Stimulated activated naive B cell treated with anti-CD40 and anti-IgM and Interleukin-4, amounts not matched to agents 10 μg/mL and 1 μg/mL and 100 μg/mL, for 72 hours (primary cell): Measurements from ENCODE around the gene CAVIN3.

Experiments used
- ATAC-seq, 2 donors: fragments of 150-1000 bp; cut with Tn5 transposase; replicated peaks; 2 replicates each; pipeline ENCODE4 v1.10.0; 2021; ENCODE audit warnings: moderate library complexity in 1 of 2
- DNase-seq: peaks from one replicate; pipeline ENCODE4 v3.0.0; 2021
- H3K27ac Mint-ChIP-seq: one replicate; pipeline ENCODE4 v1.8.0; 2022; ENCODE audit warnings: mild to moderate bottlenecking, mixed read lengths
- H3K27me3 Mint-ChIP-seq, 2 donors: one replicate each; pipeline ENCODE4 v1.8.0; 2022; ENCODE audit warnings: mixed read lengths in 2 of 2
- H3K36me3 Mint-ChIP-seq, 2 donors: one replicate each; pipeline ENCODE4 v1.8.0; 2022; ENCODE audit warnings: mixed read lengths in 2 of 2, mild to moderate bottlenecking in 1 of 2
- H3K4me1 Mint-ChIP-seq, 2 donors: one replicate each; pipeline ENCODE4 v1.8.0; 2022; ENCODE audit warnings: mixed read lengths in 2 of 2, mild to moderate bottlenecking in 1 of 2
- H3K4me3 Mint-ChIP-seq, 2 donors: one replicate each; pipeline ENCODE4 v1.8.0; 2022; ENCODE audit warnings: mild to moderate bottlenecking in 2 of 2, mixed read lengths in 2 of 2, moderate library complexity in 1 of 2
- H3K9me3 Mint-ChIP-seq, 2 donors: one replicate each; pipeline ENCODE4 v1.8.0; 2022; ENCODE audit warnings: mixed read lengths in 2 of 2, mild to moderate bottlenecking in 1 of 2

Gene CAVIN3

GRCh38 chr11:6345366-6345765 is 25.1 kb upstream of the CAVIN3 start:
- Mint-ChIP-seq H3K36me3 (no peaks in the 10 kb centered on the region), H3K9me3 (no peaks in the 10 kb centered on the region), H3K27me3 (peaks cover 18 to 26% of the 10 kb centered on the region in 2 donors), H3K4me1 (peaks cover 0 to 7% of the 10 kb centered on the region in 2 donors), H3K27ac (peak overlapping the region; percentile 2), H3K4me3 (no peak overlapping the region)
- ATAC-seq (no peak), DNase-seq (no peak)

- no peaks in the 10 kb centered on the region for H3K4me1 Mint-ChIP-seq
- ATAC-seq (no peak), DNase-seq (no peak)
- no peaks in the 10 kb centered on the region for H3K9me3 Mint-ChIP-seq
- H3K27ac Mint-ChIP-seq = no peak overlapping the region
- no peak overlapping the region for H3K4me3 Mint-ChIP-seq
- H3K27me3 Mint-ChIP-seq = peaks cover 34 to 53% of the 10 kb centered on the region in 2 donors
- no peaks in the 10 kb centered on the region for H3K36me3 Mint-ChIP-seq
Observed at GRCh38 chr11:6336293-6336692, 16.0 kb upstream of the CAVIN3 start.

- Mint-ChIP-seq H3K9me3 (no peaks in the 10 kb centered on the region), H3K27ac (no peak overlapping the region), H3K4me3 (no peak overlapping the region), H3K27me3 (peaks cover 25 to 46% of the 10 kb centered on the region in 2 donors), H3K4me1 (no peaks in the 10 kb centered on the region), H3K36me3 (no peaks in the 10 kb centered on the region)
- ATAC-seq = no peak
- DNase-seq = no peak
Observed at GRCh38 chr11:6334806-6335205, 14.5 kb upstream of the CAVIN3 start.

- Mint-ChIP-seq H3K36me3 (no peaks in the 10 kb centered on the region), H3K27ac (no peak overlapping the region), H3K4me1 (no peaks in the 10 kb centered on the region), H3K9me3 (no peaks in the 10 kb centered on the region), H3K27me3 (peaks cover 18 to 42% of the 10 kb centered on the region in 2 donors), H3K4me3 (no peak overlapping the region)
- no peak for ATAC-seq
- DNase-seq = no peak
Observed at GRCh38 chr11:6333095-6333494, 12.8 kb upstream of the CAVIN3 start.

GRCh38 chr11:6332066-6332465 is 11.8 kb upstream of the CAVIN3 start:
- no peaks in the 10 kb centered on the region for H3K4me1 Mint-ChIP-seq
- DNase-seq (no peak), ATAC-seq (no peak)
- H3K27ac Mint-ChIP-seq = no peak overlapping the region
- H3K4me3 Mint-ChIP-seq = no peak overlapping the region
- H3K36me3 Mint-ChIP-seq = no peaks in the 10 kb centered on the region
- H3K27me3 Mint-ChIP-seq = peaks cover 29 to 52% of the 10 kb centered on the region in 2 donors
- H3K9me3 Mint-ChIP-seq = no peaks in the 10 kb centered on the region

- no peak for ATAC-seq
- no peak overlapping the region for H3K27ac Mint-ChIP-seq
- no peaks in the 10 kb centered on the region for H3K36me3 Mint-ChIP-seq
- H3K9me3 Mint-ChIP-seq = no peaks in the 10 kb centered on the region
- H3K4me3 Mint-ChIP-seq = no peak overlapping the region
- DNase-seq = no peak
- no peaks in the 10 kb centered on the region for H3K4me1 Mint-ChIP-seq
- peaks cover 26 to 48% of the 10 kb centered on the region in 2 donors for H3K27me3 Mint-ChIP-seq
Observed at GRCh38 chr11:6328321-6328720, 8.0 kb upstream of the CAVIN3 start.

GRCh38 chr11:6327806-6328205 is 7.5 kb upstream of the CAVIN3 start:
- ATAC-seq = no peak
- Mint-ChIP-seq H3K4me1 (no peaks in the 10 kb centered on the region), H3K27ac (no peak overlapping the region), H3K36me3 (no peaks in the 10 kb centered on the region), H3K9me3 (peaks cover 0 to 1% of the 10 kb centered on the region in 2 donors), H3K4me3 (no peak overlapping the region), H3K27me3 (peaks cover 26 to 53% of the 10 kb centered on the region in 2 donors)
- no peak for DNase-seq

GRCh38 chr11:6326985-6327384 is 6.7 kb upstream of the CAVIN3 start:
- H3K27me3 Mint-ChIP-seq = peaks cover 34 to 56% of the 10 kb centered on the region in 2 donors
- DNase-seq = no peak
- peaks cover 2 to 6% of the 10 kb centered on the region in 2 donors for H3K4me1 Mint-ChIP-seq
- no peaks in the 10 kb centered on the region for H3K36me3 Mint-ChIP-seq
- H3K4me3 Mint-ChIP-seq = no peak overlapping the region
- H3K27ac Mint-ChIP-seq = no peak overlapping the region
- no peak for ATAC-seq
- H3K9me3 Mint-ChIP-seq = peaks cover 0 to 1% of the 10 kb centered on the region in 2 donors

GRCh38 chr11:6326303-6326702 is 6.0 kb upstream of the CAVIN3 start:
- Mint-ChIP-seq H3K27ac (no peak overlapping the region), H3K9me3 (peaks cover 0 to 1% of the 10 kb centered on the region in 2 donors), H3K27me3 (peaks cover 40 to 60% of the 10 kb centered on the region in 2 donors), H3K36me3 (no peaks in the 10 kb centered on the region), H3K4me3 (no peak overlapping the region), H3K4me1 (peaks cover 2 to 13% of the 10 kb centered on the region in 2 donors)
- DNase-seq (no peak), ATAC-seq (no peak)

- H3K36me3 Mint-ChIP-seq = no peaks in the 10 kb centered on the region
- DNase-seq = no peak
- no peak overlapping the region for H3K27ac Mint-ChIP-seq
- H3K4me3 Mint-ChIP-seq = no peak overlapping the region
- H3K27me3 Mint-ChIP-seq = peaks cover 50 to 76% of the 10 kb centered on the region in 2 donors
- ATAC-seq = no peak
- peaks cover 0 to 1% of the 10 kb centered on the region in 2 donors for H3K9me3 Mint-ChIP-seq
- H3K4me1 Mint-ChIP-seq = peaks cover 14 to 30% of the 10 kb centered on the region in 2 donors
Observed at GRCh38 chr11:6323291-6323905, 3.1 kb upstream of the CAVIN3 start.

GRCh38 chr11:6321961-6322362 is 1.7 kb upstream of the CAVIN3 start:
- Mint-ChIP-seq H3K27me3 (peaks cover 51 to 79% of the 10 kb centered on the region in 2 donors), H3K4me1 (peaks cover 14 to 30% of the 10 kb centered on the region in 2 donors), H3K4me3 (no peak overlapping the region), H3K9me3 (peaks cover 0 to 1% of the 10 kb centered on the region in 2 donors), H3K27ac (peak overlapping the region; percentile 59), H3K36me3 (no peaks in the 10 kb centered on the region)
- ATAC-seq = no peak
- DNase-seq = no peak

GRCh38 chr11:6321356-6321755 is 1.1 kb upstream of the CAVIN3 start:
- peaks cover 14 to 30% of the 10 kb centered on the region in 2 donors for H3K4me1 Mint-ChIP-seq
- peaks cover 0 to 1% of the 10 kb centered on the region in 2 donors for H3K9me3 Mint-ChIP-seq
- H3K36me3 Mint-ChIP-seq = no peaks in the 10 kb centered on the region
- DNase-seq (no peak), ATAC-seq (no peak)
- peak overlapping the region; percentile 79 to 82 for H3K4me3 Mint-ChIP-seq
- peak overlapping the region; percentile 94 for H3K27ac Mint-ChIP-seq
- peaks cover 48 to 83% of the 10 kb centered on the region in 2 donors for H3K27me3 Mint-ChIP-seq

- peak overlapping the region; percentile 94 for H3K27ac Mint-ChIP-seq
- peak overlapping the region; percentile 82 to 83 for H3K4me3 Mint-ChIP-seq
Observed at GRCh38 chr11:6319704-6320410, 444 bp downstream of the CAVIN3 start.

GRCh38 chr11:6319001-6319703 is 1.1 kb downstream of the CAVIN3 start:
- peaks cover 58 to 84% of the 10 kb centered on the region in 2 donors for H3K27me3 Mint-ChIP-seq
- no peaks in the 10 kb centered on the region for H3K36me3 Mint-ChIP-seq
- H3K27ac Mint-ChIP-seq = peak overlapping the region; percentile 68
- no peak for DNase-seq
- H3K4me1 Mint-ChIP-seq = peaks cover 18 to 37% of the 10 kb centered on the region in 2 donors
- ATAC-seq = no peak
- peaks cover 0 to 1% of the 10 kb centered on the region in 2 donors for H3K9me3 Mint-ChIP-seq
- H3K4me3 Mint-ChIP-seq = peak overlapping the region; percentile 82 to 83

More at GRCh38 chr11:6319704-6320410, 444 bp downstream of the CAVIN3 start:
- no peaks in the 10 kb centered on the region for H3K36me3 Mint-ChIP-seq
- peaks cover 0 to 1% of the 10 kb centered on the region in 2 donors for H3K9me3 Mint-ChIP-seq
- peak; percentile 26 for DNase-seq
- ATAC-seq = peak; percentile 45 to 47
- H3K4me1 Mint-ChIP-seq = peaks cover 18 to 37% of the 10 kb centered on the region in 2 donors
- H3K27me3 Mint-ChIP-seq = peaks cover 55 to 89% of the 10 kb centered on the region in 2 donors
